HCT116 (cell line): ENCODE results near the gene CDH23.

Experiments used
- CTCF ChIP-seq, 3 experiments: fragments of 200-600 bp in 1 of 3; sonication (generic) in 1 of 3; IDR thresholded peaks in 2 of 3; conservative IDR thresholded peaks in 1 of 3; 2 replicates each; pipeline ENCODE4 v1.5.1; 2012 to 2017; ENCODE audit warnings: low read depth in 2 of 3, low read length in 2 of 3, antibody characterized with exemption in 1 of 3, borderline replicate concordance in 1 of 3, control low read depth in 1 of 3, mild to moderate bottlenecking in 1 of 3, mixed read lengths in 1 of 3, mixed run types in 1 of 3, moderate library complexity in 1 of 3; ENCODE audit not compliant: insufficient read depth in 1 of 3
- ELF1 ChIP-seq: IDR thresholded peaks from 2 replicates; pipeline ENCODE4 v1.6.1; 2012; ENCODE audit warnings: low read depth, borderline replicate concordance
- EZH2 ChIP-seq: fragments of 200-600 bp; sonication (generic); IDR thresholded peaks from 2 replicates; pipeline ENCODE4 v1.6.1; 2017; ENCODE audit warnings: antibody characterized with exemption, mixed run types
- EZH2phosphoT487 ChIP-seq: fragments of 200-600 bp; IDR thresholded peaks from 2 replicates; pipeline ENCODE4 v1.6.1; 2018; ENCODE audit warnings: antibody characterized with exemption, borderline replicate concordance
- POLR2A ChIP-seq: IDR thresholded peaks from 2 replicates; pipeline ENCODE4 v1.7.0; 2011; ENCODE audit warnings: borderline replicate concordance; ENCODE audit not compliant: insufficient read depth, insufficient read length; ENCODE audit errors: extremely low read depth
- POLR2AphosphoS5 ChIP-seq: IDR thresholded peaks from 2 replicates; pipeline ENCODE4 v1.6.1; 2011; ENCODE audit warnings: mild to moderate bottlenecking, low read depth, low read length, moderate library complexity
- REST ChIP-seq: IDR thresholded peaks from 2 replicates; pipeline ENCODE4 v1.6.1; 2012; ENCODE audit warnings: low read depth
- SIN3A ChIP-seq: IDR thresholded peaks from 2 replicates; pipeline ENCODE4 v1.6.1; 2012; ENCODE audit warnings: low read depth
- SP1 ChIP-seq: IDR thresholded peaks from 2 replicates; pipeline ENCODE4 v1.6.1; 2012; ENCODE audit warnings: low read depth
- ZFX ChIP-seq: fragments of 450-650 bp; IDR thresholded peaks from 2 replicates; pipeline ENCODE4 v1.6.1; 2017
- ZNF274 ChIP-seq: fragments of 200-500 bp; sonication (Bioruptor generic); IDR thresholded peaks from 2 replicates; pipeline ENCODE4 v1.6.1; 2014; ENCODE audit warnings: mild to moderate bottlenecking, low read depth, low read length, inconsistent platforms

GRCh38 chr10:71818674-71819260 is 422.0 kb downstream of the CDH23 start:
- TF ChIP-seq CTCF (IDR thresholded peaks at IDR 0.05 in 2 of 3, conservative IDR thresholded peaks at IDR 0.05 in 1 of 3; ENCODE audit: borderline replicate concordance in 1 of 3, insufficient read depth in 1 of 3, low read depth in 2 of 3, low read length in 2 of 3) (no peak), ELF1 (no peak), SIN3A (no peak), ZFX (no peak), EZH2phosphoT487 (no peak), POLR2AphosphoS5 (no peak), SP1 (no peak), POLR2A (no peak), EZH2 (no peak), REST (no peak), ZNF274 (no peak)
